K562 (cell line): Measurements from ENCODE around the gene ENTREP3. TPM values are rescaled to one million over a fixed set of nuclear protein-coding genes. Genes with fewer than 3 reads are reported as not detected.

Source experiments
- ATAC-seq: fragments of 200-7000 bp; cut with Tn5 transposase; 3 replicates; pipeline ENCODE4 v1.9.1; 2020; ENCODE audit warnings: moderate library complexity
- BruUV-seq: library from RNA; stranded (reverse); fragments of 400-500 nt; replicated peaks from 2 replicates; lab custom pipeline; 2021; lab: Mats Ljungman, UMichigan
- CTCF ChIA-PET: fragments of 300-600 bp; formaldehyde crosslinking; extraction: SDS; loops from one replicate; lab custom pipeline; 2021; ENCODE audit warnings: low intra/inter-chr PET ratio; lab: Yijun Ruan, JAX
- POLR2A ChIA-PET: fragments of 300-600, 350-650 bp; sonication (Branson Sonifier 250); formaldehyde crosslinking; extraction: SDS; loops from one replicate; lab custom pipeline; 2021; ENCODE audit warnings: antibody characterized with exemption, inconsistent platforms; lab: Yijun Ruan, JAX
- DNase-seq, 4 experiments: peaks; one replicate each; pipeline versions ENCODE4 v3.0.0 to v3.0.0-alpha.2; 2011 to 2018; ENCODE audit warnings: low spot score in 3 of 4, mixed read lengths in 3 of 4; ENCODE audit errors: extremely low read depth in 1 of 4
- FAIRE-seq: peaks from 2 replicates; lab custom pipeline; 2011; peaks lifted over from hg19 to GRCh38; lab: Jason Lieb, UNC
- H2AFZ ChIP-seq: 2 replicates; pipeline ENCODE4 v1.6.0; 2011; ENCODE audit warnings: low read depth, low read length, control low read depth, inconsistent platforms
- H3K27ac ChIP-seq: fragments of 200-600 bp; 3 replicates; pipeline ENCODE4 v1.8.0; 2011; ENCODE audit warnings: low read depth, mild to moderate bottlenecking, control low read depth, inconsistent platforms, low read length, moderate library complexity, mixed read lengths; ENCODE audit errors: extremely low read depth
- H3K27me3 ChIP-seq, 2 experiments: fragments of 300-600 bp in 1 of 2; 2 replicates in 1 of 2; 3 replicates in 1 of 2; pipeline versions ENCODE4 v1.6.0 to v1.8.0; 2011; ENCODE audit warnings: inconsistent platforms in 2 of 2, low read length in 2 of 2, mild to moderate bottlenecking in 1 of 2, mixed read lengths in 1 of 2, moderate library complexity in 1 of 2; ENCODE audit not compliant: control insufficient read depth in 2 of 2, insufficient read depth in 2 of 2
- H3K36me3 ChIP-seq: fragments of 300-600 bp; 3 replicates; pipeline ENCODE4 v1.8.0; 2011; ENCODE audit warnings: mild to moderate bottlenecking, low read length, inconsistent platforms; ENCODE audit not compliant: control insufficient read depth, insufficient read depth
- H3K4me1 ChIP-seq, 2 experiments: fragments of 200-600 bp in 1 of 2; replicated peaks in 1 of 2; 2 replicates in 1 of 2; 3 replicates in 1 of 2; pipeline versions ENCODE4 v1.5.1 to v1.8.0; 2011; ENCODE audit warnings: inconsistent platforms in 2 of 2, low read length in 2 of 2, mild to moderate bottlenecking in 1 of 2, mixed read lengths in 1 of 2, moderate library complexity in 1 of 2; ENCODE audit not compliant: control insufficient read depth in 2 of 2, insufficient read depth in 2 of 2
- H3K4me2 ChIP-seq: 2 replicates; pipeline ENCODE4 v1.6.1; 2011; ENCODE audit warnings: low read length, control low read depth, inconsistent platforms, mixed read lengths; ENCODE audit not compliant: insufficient read depth
- H3K4me3 ChIP-seq: fragments of 200-600 bp; sonication (generic), shearing (Covaris generic); 2 replicates; pipeline ENCODE4 v1.5.1; 2016; ENCODE audit warnings: control low read depth, inconsistent platforms
- H3K79me2 ChIP-seq: fragments of 200-600 bp; 3 replicates; pipeline ENCODE4 v1.8.0; 2011; ENCODE audit warnings: low read length, inconsistent platforms; ENCODE audit not compliant: control insufficient read depth, insufficient read depth
- H3K9ac ChIP-seq, 2 experiments: 2 replicates each; pipeline versions ENCODE4 v1.6.0 to v1.6.1; 2011; ENCODE audit warnings: low read depth in 2 of 2, low read length in 2 of 2, control low read depth in 1 of 2, inconsistent platforms in 1 of 2, mild to moderate bottlenecking in 1 of 2, mixed read lengths in 1 of 2; ENCODE audit not compliant: insufficient read depth in 1 of 2
- H3K9me1 ChIP-seq: one replicate; pipeline ENCODE4 v1.6.0; 2011; ENCODE audit warnings: inconsistent platforms, mild to moderate bottlenecking, low read length, moderate library complexity; ENCODE audit not compliant: control insufficient read depth, insufficient read depth
- H3K9me3 ChIP-seq: replicated peaks from 2 replicates; pipeline ENCODE4 v1.5.1; 2011; ENCODE audit warnings: low read depth, low read length, inconsistent platforms; ENCODE audit not compliant: control insufficient read depth, insufficient read depth
- H4K20me1 ChIP-seq: replicated peaks from 2 replicates; pipeline ENCODE4 v1.6.1; 2011; ENCODE audit warnings: low read length, inconsistent platforms, mixed read lengths; ENCODE audit not compliant: control insufficient read depth, insufficient read depth
- C11orf30 ChIP-seq: fragments of 450-650 bp; IDR thresholded peaks from 2 replicates; pipeline ENCODE4 v1.6.1; 2016; ENCODE audit warnings: low read depth, mild to moderate bottlenecking
- CEBPB ChIP-seq: fragments of 450-650 bp; IDR thresholded peaks from 2 replicates; pipeline ENCODE4 v1.6.1; 2016; ENCODE audit warnings: missing genetic modification characterization, missing compliant biosample characterization
- ELF2 ChIP-seq: fragments of 250-450 bp; sonication (Bioruptor Pico); IDR thresholded peaks from 2 replicates; pipeline ENCODE4 v1.5.0; 2021; ENCODE audit warnings: mild to moderate bottlenecking
- HCFC1 ChIP-seq: IDR thresholded peaks from 2 replicates; pipeline ENCODE4 v1.6.1; 2012; ENCODE audit warnings: low read depth, low read length, improper control_type of control experiment
- HSF4 ChIP-seq: fragments of 250-450 bp; sonication (Bioruptor Pico); IDR thresholded peaks from 2 replicates; pipeline ENCODE4 v2.1.2; 2022; ENCODE audit warnings: mild to moderate bottlenecking, moderate library complexity, borderline replicate concordance
- KAT8 ChIP-seq: fragments of 450-650 bp; IDR thresholded peaks from 2 replicates; pipeline ENCODE4 v1.6.1; 2016; ENCODE audit warnings: low read depth, mild to moderate bottlenecking
- MEIS2 ChIP-seq: fragments of 450-650 bp; IDR thresholded peaks from 2 replicates; pipeline ENCODE4 v1.6.1; 2014; ENCODE audit warnings: mild to moderate bottlenecking; ENCODE audit not compliant: partially characterized antibody
- NFE2 ChIP-seq: IDR thresholded peaks from 2 replicates; pipeline ENCODE4 v1.6.1; 2014; ENCODE audit warnings: antibody characterized with exemption, low read depth
- SP1 ChIP-seq: sonication (generic); formaldehyde crosslinking; IDR thresholded peaks from 2 replicates; pipeline ENCODE4 v1.8.1; 2022; ENCODE audit warnings: mild to moderate bottlenecking, missing genetic modification reagents
- WGBS: fragments of 100-300 bp; shearing (Covaris generic); methylation state at CpG from one replicate; pipeline ENCODE4 v1.1.6; 2016; ENCODE audit warnings: low coverage, mixed read lengths; ENCODE audit not compliant: insufficient coverage; ENCODE audit errors: missing lambda C conversion rate; 5-methylcytosine and 5-hydroxymethylcytosine counted together
- in situ Hi-C: fragments of 300-500 bp; cut with MboI; formaldehyde crosslinking; loops from 4 replicates; pipeline ENCODE4 v1.15.0; 2018; ENCODE audit warnings: inconsistent platforms, mixed read lengths
- intact Hi-C: fragments of 100-400 bp; cut with micrococcal nuclease; formaldehyde crosslinking; loops from 2 replicates; pipeline ENCODE4 v1.14.2; 2022
- polyA plus RNA-seq, 8 experiments: library from polyadenylated mRNA; depleted of rRNA in 4 of 8; stranded (reverse) in 5 of 8; unstranded in 3 of 8; fragments of >200 nt; fragmentation: Nextera tagmentation in 2 of 8; fragmentation: Illumina TruSeq in 1 of 8; extraction: Ambion mirVana in 2 of 8; extraction: Trizol in 1 of 8; gene quantifications; 2 replicates each; pipeline versions ENCODE4 v1.2.1 to v1.2.3, GENCODE V29; 2011 to 2014; ENCODE audit warnings: inconsistent platforms in 1 of 8, missing spikeins in 1 of 8
- total RNA-seq, 7 experiments: library from RNA; depleted of rRNA in 6 of 7; stranded (reverse); fragments of >200 nt in 6 of 7; fragmentation: Illumina TruSeq in 2 of 7; extraction: Trizol in 2 of 7; gene quantifications; 2 replicates each; pipeline versions ENCODE4 v1.2.1 to v1.2.3, GENCODE V29; 2011 to 2021; ENCODE audit warnings: low replicate concordance in 1 of 7
- TF ChIP-seq, protein P1 (sequence below): fragments of 250-450 bp; sonication (Bioruptor Pico); IDR thresholded peaks from 2 replicates; pipeline ENCODE4 v1.4.0; 2020
- TF ChIP-seq, protein P2 (sequence below): fragments of 450-650 bp; IDR thresholded peaks from 2 replicates; pipeline ENCODE4 v1.6.1; 2016
- TF ChIP-seq, protein P3 (sequence below), 2 experiments: IDR thresholded peaks in 1 of 2; conservative IDR thresholded peaks in 1 of 2; 2 replicates each; pipeline ENCODE4 v1.6.1; 2016; ENCODE audit warnings: low read depth in 2 of 2, mild to moderate bottlenecking in 1 of 2, missing compliant biosample characterization in 1 of 2, missing genetic modification characterization in 1 of 2, moderate library complexity in 1 of 2

Gene ENTREP3
- total and polyA plus RNA-seq, 9 of the 15 experiments (the other 6 are each of a cell fraction or from before 2014, with no cell fraction given) = 1.9 to 41.8 (median 5.9) TPM

DNA sequence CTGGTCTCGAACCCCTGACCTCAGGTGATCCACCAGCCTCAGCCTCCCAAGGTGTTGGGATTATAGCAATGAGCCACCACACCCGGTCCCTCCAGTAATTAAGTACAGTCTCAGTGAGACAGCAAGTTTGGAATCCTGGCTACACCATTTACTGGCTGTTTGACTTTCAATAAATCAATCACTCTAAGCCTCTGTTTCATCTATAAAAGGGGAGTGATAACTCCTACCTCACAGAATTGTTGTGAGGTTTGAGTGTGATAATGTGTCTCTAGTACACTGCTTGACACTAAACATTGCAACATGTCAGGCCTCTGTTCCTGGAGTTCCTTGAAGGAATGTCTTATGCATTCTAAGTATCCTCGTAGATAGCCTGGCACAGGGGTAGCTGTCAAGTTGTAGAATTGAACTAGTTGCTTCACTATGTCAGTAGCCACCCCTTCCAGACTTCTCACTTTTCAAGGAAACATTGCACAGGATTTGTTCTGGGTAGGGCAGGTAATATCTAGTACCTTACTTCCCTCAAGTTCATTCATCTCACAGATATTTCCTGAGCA lies 12.4 kb downstream of the ENTREP3 start:
- in situ Hi-C loops (no loop called here), intact Hi-C loops (no loop called here)
- H3K4me2 ChIP-seq = peak overlapping the region; percentile 85
- TSS peak; percentile 66 for BruUV-seq
- H3K36me3 ChIP-seq = peaks cover 6% of the 10 kb centered on the region; the same call in 1 of the 3 replicates
- ChIA-PET CTCF (no interaction called here), POLR2A (interaction anchor here (1.5 kb wide), 1 partner anchor 14 kb away, joined by 5 read pairs; no protein-coding TSS in a partner anchor)
- DNase-seq (peak in 1 of 4 experiments; percentile 41), FAIRE-seq (peak; percentile 19), ATAC-seq (no peak)
- peak overlapping the region; percentile 44 for H3K4me3 ChIP-seq
- H3K79me2 ChIP-seq = peaks cover 14% of the 10 kb centered on the region; the same call in 2 of the 3 replicates
- no peaks in the 10 kb centered on the region for H3K9me3 ChIP-seq
- H3K9ac ChIP-seq = peak overlapping the region; percentile 42 to 63
- peak overlapping the region; percentile 36; the same call in 2 of the 3 replicates for H3K27ac ChIP-seq
- H3K9me1 ChIP-seq = no peaks in the 10 kb centered on the region
- H2AFZ ChIP-seq = peak overlapping the region; percentile 2; the same call in 1 of the 2 replicates
- peaks cover 19 to 22% of the 10 kb centered on the region in 2 experiments for H3K4me1 ChIP-seq
- H3K27me3 ChIP-seq = no peaks in the 10 kb centered on the region
- TF ChIP-seq CEBPB (tag) (peak; percentile 60; the same call in 1 of the 2 replicates), NFE2 (0 out of 2 replicates have a peak, but pooled peaks have one; percentile 26), MEIS2 (peak; percentile 90), KAT8 (no peak), HSF4 (CRISPR knock-in tag) (no peak), HCFC1 (no peak), C11orf30 (0 out of 2 replicates have a peak, but pooled peaks have one; percentile 11), ELF2 (CRISPR knock-in tag) (no peak), SP1 (CRISPR knock-in tag) (peak; percentile 36; the same call in 1 of the 2 replicates)
- TF ChIP-seq, protein P1, sequence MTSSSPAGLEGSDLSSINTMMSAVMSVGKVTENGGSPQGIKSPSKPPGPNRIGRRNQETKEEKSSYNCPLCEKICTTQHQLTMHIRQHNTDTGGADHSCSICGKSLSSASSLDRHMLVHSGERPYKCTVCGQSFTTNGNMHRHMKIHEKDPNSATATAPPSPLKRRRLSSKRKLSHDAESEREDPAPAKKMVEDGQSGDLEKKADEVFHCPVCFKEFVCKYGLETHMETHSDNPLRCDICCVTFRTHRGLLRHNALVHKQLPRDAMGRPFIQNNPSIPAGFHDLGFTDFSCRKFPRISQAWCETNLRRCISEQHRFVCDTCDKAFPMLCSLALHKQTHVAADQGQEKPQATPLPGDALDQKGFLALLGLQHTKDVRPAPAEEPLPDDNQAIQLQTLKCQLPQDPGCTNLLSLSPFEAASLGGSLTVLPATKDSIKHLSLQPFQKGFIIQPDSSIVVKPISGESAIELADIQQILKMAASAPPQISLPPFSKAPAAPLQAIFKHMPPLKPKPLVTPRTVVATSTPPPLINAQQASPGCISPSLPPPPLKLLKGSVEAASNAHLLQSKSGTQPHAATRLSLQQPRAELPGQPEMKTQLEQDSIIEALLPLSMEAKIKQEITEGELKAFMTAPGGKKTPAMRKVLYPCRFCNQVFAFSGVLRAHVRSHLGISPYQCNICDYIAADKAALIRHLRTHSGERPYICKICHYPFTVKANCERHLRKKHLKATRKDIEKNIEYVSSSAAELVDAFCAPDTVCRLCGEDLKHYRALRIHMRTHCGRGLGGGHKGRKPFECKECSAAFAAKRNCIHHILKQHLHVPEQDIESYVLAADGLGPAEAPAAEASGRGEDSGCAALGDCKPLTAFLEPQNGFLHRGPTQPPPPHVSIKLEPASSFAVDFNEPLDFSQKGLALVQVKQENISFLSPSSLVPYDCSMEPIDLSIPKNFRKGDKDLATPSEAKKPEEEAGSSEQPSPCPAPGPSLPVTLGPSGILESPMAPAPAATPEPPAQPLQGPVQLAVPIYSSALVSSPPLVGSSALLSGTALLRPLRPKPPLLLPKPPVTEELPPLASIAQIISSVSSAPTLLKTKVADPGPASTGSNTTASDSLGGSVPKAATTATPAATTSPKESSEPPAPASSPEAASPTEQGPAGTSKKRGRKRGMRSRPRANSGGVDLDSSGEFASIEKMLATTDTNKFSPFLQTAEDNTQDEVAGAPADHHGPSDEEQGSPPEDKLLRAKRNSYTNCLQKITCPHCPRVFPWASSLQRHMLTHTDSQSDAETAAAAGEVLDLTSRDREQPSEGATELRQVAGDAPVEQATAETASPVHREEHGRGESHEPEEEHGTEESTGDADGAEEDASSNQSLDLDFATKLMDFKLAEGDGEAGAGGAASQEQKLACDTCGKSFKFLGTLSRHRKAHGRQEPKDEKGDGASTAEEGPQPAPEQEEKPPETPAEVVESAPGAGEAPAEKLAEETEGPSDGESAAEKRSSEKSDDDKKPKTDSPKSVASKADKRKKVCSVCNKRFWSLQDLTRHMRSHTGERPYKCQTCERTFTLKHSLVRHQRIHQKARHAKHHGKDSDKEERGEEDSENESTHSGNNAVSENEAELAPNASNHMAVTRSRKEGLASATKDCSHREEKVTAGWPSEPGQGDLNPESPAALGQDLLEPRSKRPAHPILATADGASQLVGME = no peak
- TF ChIP-seq, protein P2, sequence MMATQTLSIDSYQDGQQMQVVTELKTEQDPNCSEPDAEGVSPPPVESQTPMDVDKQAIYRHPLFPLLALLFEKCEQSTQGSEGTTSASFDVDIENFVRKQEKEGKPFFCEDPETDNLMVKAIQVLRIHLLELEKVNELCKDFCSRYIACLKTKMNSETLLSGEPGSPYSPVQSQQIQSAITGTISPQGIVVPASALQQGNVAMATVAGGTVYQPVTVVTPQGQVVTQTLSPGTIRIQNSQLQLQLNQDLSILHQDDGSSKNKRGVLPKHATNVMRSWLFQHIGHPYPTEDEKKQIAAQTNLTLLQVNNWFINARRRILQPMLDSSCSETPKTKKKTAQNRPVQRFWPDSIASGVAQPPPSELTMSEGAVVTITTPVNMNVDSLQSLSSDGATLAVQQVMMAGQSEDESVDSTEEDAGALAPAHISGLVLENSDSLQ = peak; percentile 70
- TF ChIP-seq, protein P3, sequence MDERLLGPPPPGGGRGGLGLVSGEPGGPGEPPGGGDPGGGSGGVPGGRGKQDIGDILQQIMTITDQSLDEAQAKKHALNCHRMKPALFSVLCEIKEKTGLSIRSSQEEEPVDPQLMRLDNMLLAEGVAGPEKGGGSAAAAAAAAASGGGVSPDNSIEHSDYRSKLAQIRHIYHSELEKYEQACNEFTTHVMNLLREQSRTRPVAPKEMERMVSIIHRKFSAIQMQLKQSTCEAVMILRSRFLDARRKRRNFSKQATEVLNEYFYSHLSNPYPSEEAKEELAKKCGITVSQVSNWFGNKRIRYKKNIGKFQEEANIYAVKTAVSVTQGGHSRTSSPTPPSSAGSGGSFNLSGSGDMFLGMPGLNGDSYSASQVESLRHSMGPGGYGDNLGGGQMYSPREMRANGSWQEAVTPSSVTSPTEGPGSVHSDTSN (CRISPR knock-in tag; IDR thresholded peaks at IDR 0.05; ENCODE audit: low read depth) = no peak
- TF ChIP-seq, protein P3 (tag; conservative IDR thresholded peaks at IDR 0.05; ENCODE audit: low read depth) = peak; percentile 80
- TF ChIP-seq, all 486 proteins: peak for 7
- no peaks in the 10 kb centered on the region for H4K20me1 ChIP-seq
- 43% methylated on average over 3 of the region's 3 CpGs for WGBS
